ENCODE results near the gene EFCC1. TPM values are rescaled to one million over a fixed set of nuclear protein-coding genes. Genes with fewer than 3 reads are reported as not detected.
A peak's percentile ranks its signal among the peaks of the same experiment; 100 is the strongest.
"Not testable (repeated sequence)": the region's sequence is repeated elsewhere in the genome, so short reads cannot be mapped to it uniquely, and the experiment has no call there.

EFCC1 gene
- total and polyA plus RNA-seq, 2 of the 13 experiments (the other 11 are each of a cell fraction or from before 2014, with no cell fraction given) = not detected

DNA sequence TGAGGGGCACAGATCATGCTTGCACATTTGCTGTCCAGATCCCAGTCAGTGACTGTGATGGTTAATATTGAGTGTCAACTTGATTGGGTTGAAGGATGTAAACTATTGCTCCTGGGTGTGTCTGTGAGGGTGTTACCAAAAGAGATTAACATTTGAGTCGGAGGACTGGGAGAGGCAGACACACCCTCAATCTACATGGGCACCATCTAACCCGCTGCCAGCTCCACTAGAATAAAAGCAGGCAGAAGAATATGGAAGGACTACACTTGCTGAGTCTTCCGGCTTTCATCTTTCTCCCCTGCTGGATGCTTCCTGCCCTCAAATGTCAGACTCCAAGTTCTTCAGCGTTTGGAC is 64.6 kb downstream of the EFCC1 start (continued):
- TF ChIP-seq NFYC (CRISPR knock-in tag; IDR thresholded peaks at IDR 0.05) (no peak), ZSCAN12 (CRISPR knock-in tag; IDR thresholded peaks at IDR 0.05) (no peak), KMT2A (CRISPR knock-in tag; IDR thresholded peaks at IDR 0.05) (no peak), HNF4G (IDR thresholded peaks at IDR 0.05; ENCODE audit: borderline replicate concordance, low read depth, low read length) (no peak), HNF4G (CRISPR knock-in tag; IDR thresholded peaks at IDR 0.05; ENCODE audit: borderline replicate concordance, low read depth) (no peak), ELF3 (CRISPR knock-in tag; IDR thresholded peaks at IDR 0.05) (no peak)
- TF ChIP-seq, protein P1, sequence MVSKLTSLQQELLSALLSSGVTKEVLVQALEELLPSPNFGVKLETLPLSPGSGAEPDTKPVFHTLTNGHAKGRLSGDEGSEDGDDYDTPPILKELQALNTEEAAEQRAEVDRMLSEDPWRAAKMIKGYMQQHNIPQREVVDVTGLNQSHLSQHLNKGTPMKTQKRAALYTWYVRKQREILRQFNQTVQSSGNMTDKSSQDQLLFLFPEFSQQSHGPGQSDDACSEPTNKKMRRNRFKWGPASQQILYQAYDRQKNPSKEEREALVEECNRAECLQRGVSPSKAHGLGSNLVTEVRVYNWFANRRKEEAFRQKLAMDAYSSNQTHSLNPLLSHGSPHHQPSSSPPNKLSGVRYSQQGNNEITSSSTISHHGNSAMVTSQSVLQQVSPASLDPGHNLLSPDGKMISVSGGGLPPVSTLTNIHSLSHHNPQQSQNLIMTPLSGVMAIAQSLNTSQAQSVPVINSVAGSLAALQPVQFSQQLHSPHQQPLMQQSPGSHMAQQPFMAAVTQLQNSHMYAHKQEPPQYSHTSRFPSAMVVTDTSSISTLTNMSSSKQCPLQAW (CRISPR knock-in tag; IDR thresholded peaks at IDR 0.05) = no peak

DNA sequence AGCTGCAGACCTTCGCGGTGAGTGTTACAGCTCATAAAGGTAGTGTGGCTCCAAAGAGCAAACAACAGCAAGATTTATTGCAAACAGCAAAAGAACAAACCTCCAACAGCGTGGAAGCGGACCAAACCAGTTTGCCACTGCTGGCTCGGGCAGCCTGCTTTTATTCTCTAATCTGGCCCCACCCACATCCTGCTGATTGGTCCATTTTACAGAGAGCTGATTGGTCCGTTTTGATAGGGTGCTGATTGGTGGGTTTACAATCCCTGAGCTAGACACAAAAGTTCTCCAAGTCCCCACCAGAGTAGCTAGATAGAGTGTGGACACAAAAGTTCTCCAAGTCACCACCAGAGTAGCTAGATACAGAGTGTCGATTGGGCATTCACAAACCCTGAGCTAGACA is 66.6 kb downstream of the EFCC1 start:
- H3K9me3 ChIP-seq (ENCODE audit: low read length); H3K4me1 ChIP-seq (ENCODE audit: insufficient read depth, low read length); H3K79me2 ChIP-seq (ENCODE audit: insufficient read depth, low read length); in situ Hi-C loops (cut with HindIII; ENCODE audit: extremely low pct_ligation_motif_present, low pct_unique_long_range_greater_than_20kb); POLR2A ChIA-PET; BruUV-seq (replicated peaks); H3K36me3 ChIP-seq (replicated peaks in 1 of 2; ENCODE audit: control insufficient read depth in 1 of 2, insufficient read depth in 2 of 2, low read length in 2 of 2); ATAC-seq; H2AFZ ChIP-seq (ENCODE audit: low read length); H3K27ac ChIP-seq (ENCODE audit: extremely low read length, insufficient read depth, low read length); H3K4me2 ChIP-seq (ENCODE audit: low read depth, low read length); intact Hi-C loops (cut with micrococcal nuclease; ENCODE audit: unreplicated experiment); CTCF ChIA-PET (ENCODE audit: low intra/inter-chr PET ratio, low total read pairs); H4K20me1 ChIP-seq (ENCODE audit: insufficient read depth, low read length); H3K9ac ChIP-seq (ENCODE audit: insufficient read depth, low read depth, low read length); FAIRE-seq; H3K4me3 ChIP-seq (replicated peaks in 1 of 3; ENCODE audit: insufficient read depth in 1 of 3, low read depth in 2 of 3, low read length in 3 of 3): not testable (repeated sequence)
- peak; percentile 22 for DNase-seq (ENCODE audit: low spot score)
- 60% methylated on average over 7 of the region's 7 CpGs for WGBS (ENCODE audit: low lambda C conversion rate)
- peak; percentile 60 for TF ChIP-seq NFYC (CRISPR knock-in tag; IDR thresholded peaks at IDR 0.05)
- TF ChIP-seq NFYB (CRISPR knock-in tag; IDR thresholded peaks at IDR 0.05) = peak; percentile 71
- peaks cover 1 to 32% of the 10 kb centered on the region in 2 experiments; a peak in 3 of 5 replicates for H3K27me3 ChIP-seq (ENCODE audit: control insufficient read depth in 1 of 2, insufficient read depth in 2 of 2, low read length in 2 of 2)

Measured in HepG2 (cell line).